Measurements from ENCODE around the gene KIAA1755. TPM values are rescaled to one million over a fixed set of nuclear protein-coding genes. Genes with fewer than 3 reads are reported as not detected.
A peak's percentile ranks its signal among the peaks of the same experiment; 100 is the strongest.

The KIAA1755 gene
- total RNA-seq, 4 donors from 2014 or later = 0.05 to 0.41 (median 0.38) TPM; not detected in 1

DNA sequence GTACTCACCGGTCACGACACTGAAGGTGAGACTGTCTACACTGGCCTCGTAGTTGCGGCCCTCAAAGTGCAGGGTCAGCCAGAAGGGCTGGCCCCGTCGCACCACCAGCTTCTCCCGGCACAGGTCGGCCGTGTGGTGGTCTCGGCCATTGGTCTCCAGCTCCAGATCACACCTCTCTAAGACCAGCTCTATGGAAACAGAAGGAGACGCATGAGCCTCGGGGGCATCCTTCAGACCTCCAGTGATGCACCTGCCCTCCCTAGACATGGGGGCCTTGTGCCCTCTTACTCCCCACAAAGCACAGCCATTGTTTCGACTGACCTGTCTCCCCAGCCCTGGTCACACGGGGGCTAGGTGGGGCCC lies 99.1 kb downstream of the KIAA1755 start:
- Histone ChIP-seq H3K9me3 (no peaks in the 10 kb centered on the region), H3K27me3 (no peaks in the 10 kb centered on the region), H3K27ac (peak overlapping the region in 3 of 4 donors; percentile 71 to 84 (median 82)), H3K4me1 (peaks cover 27 to 45% of the 10 kb centered on the region in 2 donors), H3K36me3 (peaks cover 0 to 21% of the 10 kb centered on the region in 2 donors), H3K4me3 (no peak overlapping the region)
- TF ChIP-seq, protein P1, sequence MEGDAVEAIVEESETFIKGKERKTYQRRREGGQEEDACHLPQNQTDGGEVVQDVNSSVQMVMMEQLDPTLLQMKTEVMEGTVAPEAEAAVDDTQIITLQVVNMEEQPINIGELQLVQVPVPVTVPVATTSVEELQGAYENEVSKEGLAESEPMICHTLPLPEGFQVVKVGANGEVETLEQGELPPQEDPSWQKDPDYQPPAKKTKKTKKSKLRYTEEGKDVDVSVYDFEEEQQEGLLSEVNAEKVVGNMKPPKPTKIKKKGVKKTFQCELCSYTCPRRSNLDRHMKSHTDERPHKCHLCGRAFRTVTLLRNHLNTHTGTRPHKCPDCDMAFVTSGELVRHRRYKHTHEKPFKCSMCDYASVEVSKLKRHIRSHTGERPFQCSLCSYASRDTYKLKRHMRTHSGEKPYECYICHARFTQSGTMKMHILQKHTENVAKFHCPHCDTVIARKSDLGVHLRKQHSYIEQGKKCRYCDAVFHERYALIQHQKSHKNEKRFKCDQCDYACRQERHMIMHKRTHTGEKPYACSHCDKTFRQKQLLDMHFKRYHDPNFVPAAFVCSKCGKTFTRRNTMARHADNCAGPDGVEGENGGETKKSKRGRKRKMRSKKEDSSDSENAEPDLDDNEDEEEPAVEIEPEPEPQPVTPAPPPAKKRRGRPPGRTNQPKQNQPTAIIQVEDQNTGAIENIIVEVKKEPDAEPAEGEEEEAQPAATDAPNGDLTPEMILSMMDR (IDR thresholded peaks at IDR 0.05 in 4 of 5, conservative IDR thresholded peaks at IDR 0.05 in 1 of 5) = no peak
- TF ChIP-seq POLR2A (IDR thresholded peaks at IDR 0.05) = no peak
- no peak for DNase-seq
- in situ Hi-C loops (cut with MboI; ENCODE audit: low sequenced_read_pairs in 4 of 4) = loop anchor here in 1 of 4 donors (5.0 kb wide), 1 partner anchor 104 kb away; no protein-coding TSS in a partner anchor
- intact Hi-C loops (cut with DNase I; ENCODE audit: low total_unique reads) = loop anchor here (5.0 to 10.0 kb wide), 3 partner anchors 174 to 407 kb away; partner anchors contain the start of gene VSTM2L
- no peak for ATAC-seq

Other genes with a start within 250 kb of the KIAA1755 start
- gene TTI1, start 227.3 kb downstream of the KIAA1755 start, total RNA-seq = 10 to 100 TPM; 14.8 to 25.4 (median 20.3) TPM
- 10 to 100 TPM; 25.2 to 61.0 (median 40.6) TPM for gene RPRD1B, start 227.0 kb downstream of the KIAA1755 start, total RNA-seq
- 100 to 1,000 TPM in 1 of 4 donors, 10 to 100 TPM in 3; 12.8 to 152 (median 58.4) TPM for gene TGM2, start 95.5 kb downstream of the KIAA1755 start, total RNA-seq
- gene BPI, start 43.4 kb upstream of the KIAA1755 start, total RNA-seq = not detected
- gene LBP, start 85.7 kb upstream of the KIAA1755 start, total RNA-seq = 10 to 100 TPM in 1 of 4 donors, 1 to 10 TPM in 3; 1.4 to 17.9 (median 6.5) TPM
- gene SNHG17, start 174.6 kb upstream of the KIAA1755 start, total RNA-seq = 10 to 100 TPM in 1 of 4 donors, 1 to 10 TPM in 3; 6.0 to 12.2 (median 8.7) TPM
- 10 to 100 TPM; 23.2 to 28.8 (median 26.0) TPM for gene RALGAPB, start 212.1 kb upstream of the KIAA1755 start, total RNA-seq

Data from gastrocnemius medialis (tissue), 4 donors.